HG03354 (cell line): ENCODE results near the gene EBF3.

Experiments used
- ATAC-seq: cut with Tn5 transposase; IDR thresholded peaks from one replicate; pipeline ENCODE4 v1.9.1; 2021; ENCODE audit warnings: mild to moderate bottlenecking; ENCODE audit not compliant: unreplicated experiment, poor library complexity, severe bottlenecking

EBF3 gene

DNA sequence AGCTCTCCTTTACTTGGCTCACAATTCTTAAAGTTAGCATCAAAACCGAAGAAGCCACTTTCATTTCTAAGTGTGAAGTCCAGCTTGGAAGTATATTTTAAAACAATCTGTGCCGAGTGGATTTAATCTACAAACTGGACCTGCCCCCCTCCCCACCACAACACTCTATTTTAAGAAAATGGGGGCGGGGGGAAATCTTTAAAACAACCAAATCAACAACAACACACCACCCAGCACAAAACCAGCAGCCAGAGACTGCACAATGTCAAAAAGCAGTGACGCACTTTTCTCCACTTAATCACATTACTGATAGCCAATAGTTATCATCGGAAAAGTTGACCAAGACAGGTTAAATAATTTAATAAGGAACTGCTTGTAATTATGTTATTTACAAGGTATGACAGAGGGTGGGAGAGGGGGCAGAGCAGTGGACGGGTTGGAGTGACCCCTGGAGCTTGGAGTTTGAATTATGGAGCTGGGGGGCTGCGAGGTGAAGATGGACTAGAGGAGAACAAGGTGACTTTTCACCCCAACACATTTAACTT lies 2.8 kb downstream of the EBF3 start:
- ATAC-seq: no peak

DNA sequence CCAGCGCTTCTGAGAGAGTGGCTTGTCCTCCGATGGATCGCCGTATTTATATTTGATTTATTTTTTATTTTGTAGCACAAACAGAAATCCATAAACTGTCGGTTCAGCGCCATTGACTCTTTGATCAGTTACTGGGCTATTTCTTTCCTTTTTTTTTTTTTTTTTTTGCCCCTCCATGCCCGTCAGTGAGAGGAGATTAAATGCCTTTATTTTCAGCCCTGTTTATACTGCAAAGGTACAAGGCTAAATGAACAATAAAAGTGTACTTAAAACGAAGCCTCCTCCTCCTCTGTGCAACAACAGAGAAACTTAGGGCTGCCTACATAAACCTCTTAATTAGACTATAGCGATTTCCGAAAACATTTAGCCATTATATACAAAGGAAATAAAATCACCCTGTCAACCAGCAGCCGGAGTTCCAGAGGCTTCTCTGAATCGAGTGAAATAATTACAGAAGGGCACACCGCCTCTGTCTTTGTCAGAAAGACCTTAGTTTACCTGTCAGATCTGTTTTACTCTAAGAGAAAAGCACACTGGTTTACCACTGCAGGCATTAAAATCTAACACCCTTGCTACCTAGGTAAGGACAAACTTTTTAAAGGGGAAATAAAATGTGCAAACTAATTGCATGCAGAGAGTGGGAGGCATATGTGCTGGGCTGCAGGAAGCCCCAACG lies 3.5 kb downstream of the EBF3 start:
- ATAC-seq: no peak

DNA sequence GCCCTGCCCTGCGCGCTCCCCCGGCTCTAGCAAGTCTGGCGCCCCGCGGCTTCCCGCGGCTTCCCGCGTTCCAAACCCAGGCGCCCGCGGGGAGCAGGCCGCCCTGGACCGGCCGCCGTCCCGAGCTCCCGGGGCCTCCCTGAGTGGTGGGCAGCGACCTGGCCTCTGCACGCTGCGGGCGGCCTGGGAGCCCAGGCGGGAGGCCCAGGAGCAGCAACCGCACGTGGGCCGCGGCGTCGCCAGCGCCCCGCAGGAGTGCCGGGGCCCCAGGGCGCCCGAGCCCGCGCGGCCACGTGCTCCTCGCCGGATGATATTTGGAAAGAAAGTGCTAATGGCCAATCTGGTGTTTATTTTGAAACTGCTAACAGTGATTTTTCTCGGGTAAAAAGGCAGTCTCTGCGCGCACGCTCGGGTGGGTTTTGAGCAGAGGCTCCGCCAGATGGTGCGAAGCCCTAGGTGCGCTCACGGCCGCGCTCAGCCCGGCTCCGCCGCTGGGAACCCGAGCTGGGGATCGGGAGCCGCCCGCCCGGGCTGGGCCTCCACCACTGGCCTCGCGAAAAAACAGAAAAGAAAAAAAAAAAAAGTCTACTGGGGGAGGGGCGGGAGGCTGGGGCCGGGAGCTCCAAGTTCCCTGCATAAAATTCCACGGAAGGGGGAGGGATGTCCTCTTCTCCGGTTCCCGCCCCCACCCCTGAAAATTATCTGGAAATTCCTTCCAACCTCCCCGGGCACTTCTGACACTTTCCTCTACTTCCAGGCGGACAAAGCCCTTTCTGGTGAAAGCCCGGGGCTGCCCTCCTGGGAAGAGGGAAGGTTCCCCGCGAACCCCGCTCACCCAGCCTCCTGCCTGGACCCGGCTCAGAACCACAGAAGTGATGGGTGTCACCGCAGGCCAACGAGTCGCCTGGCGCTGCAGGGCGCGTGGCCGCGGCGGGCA lies 4.3 kb downstream of the EBF3 start:
- no peak for ATAC-seq

DNA sequence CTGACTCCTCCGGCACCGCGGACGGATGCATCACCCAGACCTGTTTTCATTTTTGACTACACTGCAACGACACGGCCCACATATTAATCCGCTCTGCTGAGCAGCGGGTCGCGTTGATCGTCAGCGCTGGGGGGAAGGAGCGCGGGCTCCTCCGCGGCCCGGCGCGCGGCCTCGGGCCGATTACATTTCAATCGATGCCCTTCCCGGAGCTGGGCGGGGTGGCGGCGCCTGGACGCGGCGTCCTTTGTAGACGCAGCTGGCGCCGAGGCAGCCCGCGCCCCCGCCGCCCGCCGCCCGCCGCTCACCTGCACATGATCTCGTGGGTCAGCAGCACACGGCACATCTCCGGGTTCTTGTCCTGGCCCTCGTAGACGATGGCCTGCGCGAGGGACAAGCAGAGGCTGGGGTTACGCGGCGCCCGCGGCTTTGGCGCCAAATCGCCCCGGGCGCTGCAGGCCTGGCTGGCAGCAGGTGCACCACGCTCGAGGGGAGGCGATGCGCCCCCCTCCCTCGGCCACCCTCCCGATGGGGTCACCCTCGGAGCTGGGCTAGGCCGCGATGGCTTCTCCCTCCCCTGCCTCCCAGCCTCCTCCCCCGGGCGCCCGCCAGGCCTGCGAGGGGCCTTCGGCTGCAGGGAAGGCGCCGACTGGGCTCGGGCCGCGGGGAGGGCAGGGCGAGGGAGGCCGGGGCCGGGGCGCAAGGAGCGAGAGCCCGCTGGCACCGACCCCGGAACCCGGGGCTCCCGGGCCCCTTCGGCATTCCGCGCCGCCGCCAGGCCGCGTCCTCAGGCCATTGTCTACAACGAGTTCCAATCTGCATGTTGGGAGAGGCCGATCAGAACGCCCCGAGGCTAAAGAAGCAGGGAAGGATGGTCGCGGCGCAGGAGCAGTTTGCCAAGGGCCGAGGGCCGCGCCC lies 5.2 kb downstream of the EBF3 start:
- ATAC-seq: no peak

DNA sequence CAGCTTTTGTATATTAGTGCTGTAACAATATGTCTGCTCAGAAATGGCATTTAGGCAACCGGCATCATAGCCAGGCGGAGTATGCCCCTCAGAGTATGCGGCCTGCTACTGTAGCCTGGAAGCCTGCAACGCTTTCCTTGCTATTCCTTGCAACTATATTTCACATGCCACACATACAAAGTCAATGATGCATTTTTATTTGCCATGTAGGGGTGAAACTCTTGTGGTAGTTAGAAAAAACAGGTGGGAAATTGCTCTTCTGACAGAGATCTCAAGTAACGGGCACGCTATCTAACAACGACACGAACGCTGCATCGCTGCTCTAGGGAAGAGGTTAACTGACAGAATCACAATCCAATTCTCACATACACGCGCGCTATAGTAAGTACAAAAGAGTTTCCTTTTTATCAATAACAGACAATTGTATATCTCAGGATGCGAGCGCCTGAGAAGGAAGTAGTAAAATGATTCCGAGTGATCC lies 5.9 kb downstream of the EBF3 start:
- no peak for ATAC-seq

DNA sequence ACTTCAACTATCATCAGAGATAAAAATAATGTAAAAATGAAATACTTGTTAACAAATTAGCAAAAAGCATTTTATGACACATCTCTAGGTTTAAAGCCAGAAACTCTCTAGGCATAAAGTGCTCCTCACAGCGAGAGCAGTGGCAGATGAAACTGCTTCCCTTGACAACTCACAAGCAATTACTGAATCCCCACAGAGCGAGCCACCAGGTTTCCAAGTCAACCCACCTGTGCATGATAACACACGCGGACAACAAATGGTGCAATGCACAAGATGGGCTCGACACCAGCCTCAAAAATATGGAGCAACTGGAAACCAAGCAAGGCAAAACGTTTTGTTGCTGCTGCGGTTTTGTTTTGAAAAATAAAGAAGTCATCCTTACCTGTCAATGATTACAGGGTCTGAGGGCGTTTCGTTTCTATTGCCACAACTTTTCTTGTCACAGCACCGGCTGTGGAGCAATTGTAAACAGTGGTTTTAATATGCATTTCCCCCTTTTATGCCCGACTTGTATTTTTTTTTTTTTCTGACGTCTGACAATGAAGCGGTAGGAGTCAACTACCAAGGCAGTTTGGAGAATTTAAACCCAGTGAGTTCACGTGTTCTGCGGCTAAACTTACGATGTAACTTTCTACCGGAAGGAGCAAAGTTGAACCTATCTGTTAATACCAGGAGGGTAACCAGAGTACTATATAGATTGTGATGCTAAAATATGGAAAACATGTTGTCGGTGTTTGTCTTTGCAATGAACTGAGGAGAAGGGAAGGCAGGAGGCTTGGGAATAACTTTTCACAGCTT lies 7.0 kb downstream of the EBF3 start:
- no peak for ATAC-seq

DNA sequence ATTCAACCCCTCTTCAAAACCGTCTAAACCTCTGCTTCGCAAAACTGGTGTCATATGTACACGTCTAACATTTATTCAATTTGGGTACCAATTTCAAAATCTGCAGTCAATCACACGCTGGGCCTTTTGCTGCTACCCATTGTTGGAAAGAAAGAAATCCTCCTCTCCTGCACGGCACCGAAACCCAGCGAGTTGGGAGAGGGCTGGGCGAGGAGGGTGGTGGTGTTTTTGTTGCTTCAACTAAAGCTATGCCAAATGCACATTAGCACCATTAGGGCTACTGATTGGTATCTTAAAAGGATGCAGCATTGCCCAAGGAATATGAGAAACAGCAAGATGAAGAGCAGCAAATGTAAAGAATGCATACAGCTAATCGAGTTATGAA lies 7.8 kb downstream of the EBF3 start:
- ATAC-seq: no peak

DNA sequence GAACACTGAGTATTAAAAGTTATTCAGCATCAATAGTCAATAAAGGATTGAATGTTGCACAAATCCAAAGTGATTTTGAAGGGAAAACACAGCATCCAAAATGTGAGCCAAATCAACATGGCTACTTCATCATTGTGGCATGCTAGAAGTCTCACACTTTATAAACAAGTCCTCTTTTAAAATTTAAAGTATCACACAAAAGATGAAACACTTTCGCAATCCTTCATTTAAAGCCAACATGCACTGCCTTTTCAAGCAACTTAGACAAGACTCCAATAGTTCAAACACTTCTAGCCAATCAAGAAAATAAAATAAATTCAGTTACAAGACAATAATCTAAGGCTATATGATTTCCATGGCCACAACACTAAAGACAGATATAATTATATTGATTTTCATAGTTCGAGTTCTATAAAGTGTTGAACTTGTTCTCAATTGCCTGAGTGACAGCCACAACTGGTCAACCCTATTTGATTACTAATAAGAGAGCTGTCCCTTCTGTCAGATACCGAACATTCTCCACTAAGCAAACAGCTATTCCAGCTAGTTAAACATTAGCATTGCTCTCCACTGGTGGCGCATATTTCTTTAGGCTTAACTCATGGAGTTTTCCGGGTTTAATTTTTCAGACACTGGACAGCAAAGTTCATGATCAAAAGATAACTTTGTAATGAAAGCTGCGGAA lies 8.3 kb downstream of the EBF3 start:
- ATAC-seq: no peak

DNA sequence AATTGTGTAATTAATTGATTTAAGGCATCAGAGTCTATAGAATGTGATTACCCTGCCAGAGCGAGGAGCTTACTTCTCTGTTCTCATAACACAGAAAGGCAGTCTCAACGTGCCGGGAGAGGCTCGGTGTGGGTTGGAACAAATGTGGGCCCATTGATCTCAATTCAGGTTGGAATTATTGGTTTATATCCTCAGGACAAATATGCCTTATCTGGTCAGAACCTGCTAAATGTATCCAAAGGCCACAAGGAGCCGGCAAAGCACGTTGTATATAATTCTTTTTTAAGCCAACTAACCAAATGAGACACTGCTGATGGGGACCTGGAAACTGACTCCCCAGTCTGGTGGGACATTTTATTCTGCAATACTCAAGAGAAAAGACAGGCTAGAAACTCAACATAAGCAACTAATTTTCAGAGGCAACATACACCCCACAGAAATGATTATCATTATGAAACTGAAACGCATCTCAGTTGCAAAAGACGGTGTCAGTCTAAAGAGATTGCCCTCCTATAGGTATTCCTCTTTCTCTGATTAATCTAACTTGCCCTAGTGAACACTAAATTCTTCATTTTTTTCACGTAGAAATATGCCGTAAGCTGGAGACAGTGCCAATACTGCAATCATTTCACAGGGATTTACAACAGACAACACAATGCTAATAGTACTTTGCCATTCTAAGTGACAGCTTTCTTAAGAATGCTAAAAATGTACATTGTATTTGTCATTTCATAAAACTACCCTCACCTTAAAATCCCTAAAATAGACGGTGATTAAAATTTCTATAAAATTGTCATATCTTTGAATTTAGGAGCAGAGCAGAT lies 9.4 kb downstream of the EBF3 start:
- ATAC-seq: no peak

DNA sequence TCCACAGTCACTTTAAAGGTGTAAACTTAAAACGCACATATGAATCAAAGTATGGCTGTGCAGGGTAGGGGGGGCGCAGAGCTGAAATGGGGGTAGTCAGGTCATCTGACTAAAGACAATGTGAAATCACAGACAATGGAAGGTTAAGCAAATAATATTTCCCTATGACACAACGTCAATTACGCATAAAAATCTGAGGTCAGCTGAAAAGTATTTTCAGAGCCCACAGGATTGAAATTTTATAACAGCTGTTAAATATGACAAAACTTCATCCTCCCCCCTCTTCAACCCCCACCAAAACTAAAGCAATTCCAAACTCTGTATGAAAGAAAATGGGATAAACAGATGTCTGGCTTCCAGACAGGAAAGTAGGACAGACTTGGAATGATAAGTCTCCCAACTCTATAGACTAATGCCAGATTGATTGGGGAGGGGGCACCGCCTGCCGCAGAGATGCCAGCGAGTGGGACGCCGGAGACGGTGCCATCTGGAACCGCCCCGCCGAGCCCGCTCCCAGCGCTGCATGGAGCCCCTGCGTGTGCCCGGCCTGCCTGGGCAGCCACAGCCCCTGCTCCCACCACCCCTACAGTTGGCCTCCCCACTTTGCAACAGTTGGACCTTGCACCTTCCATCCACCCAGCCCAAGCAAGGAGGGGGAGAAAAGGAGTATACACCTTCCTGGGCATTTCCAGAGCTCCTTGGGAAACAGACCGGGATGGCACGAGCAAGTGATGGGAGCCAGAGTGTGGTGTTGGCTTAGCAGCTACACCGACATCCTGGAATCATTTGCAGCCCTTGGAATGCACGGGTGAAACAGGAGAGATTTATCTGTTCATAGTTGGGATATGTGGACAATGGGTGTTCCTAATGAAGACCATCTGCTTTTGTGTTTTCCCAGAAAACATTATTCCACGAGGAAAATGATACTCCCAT lies 10.7 kb downstream of the EBF3 start:
- no peak for ATAC-seq

DNA sequence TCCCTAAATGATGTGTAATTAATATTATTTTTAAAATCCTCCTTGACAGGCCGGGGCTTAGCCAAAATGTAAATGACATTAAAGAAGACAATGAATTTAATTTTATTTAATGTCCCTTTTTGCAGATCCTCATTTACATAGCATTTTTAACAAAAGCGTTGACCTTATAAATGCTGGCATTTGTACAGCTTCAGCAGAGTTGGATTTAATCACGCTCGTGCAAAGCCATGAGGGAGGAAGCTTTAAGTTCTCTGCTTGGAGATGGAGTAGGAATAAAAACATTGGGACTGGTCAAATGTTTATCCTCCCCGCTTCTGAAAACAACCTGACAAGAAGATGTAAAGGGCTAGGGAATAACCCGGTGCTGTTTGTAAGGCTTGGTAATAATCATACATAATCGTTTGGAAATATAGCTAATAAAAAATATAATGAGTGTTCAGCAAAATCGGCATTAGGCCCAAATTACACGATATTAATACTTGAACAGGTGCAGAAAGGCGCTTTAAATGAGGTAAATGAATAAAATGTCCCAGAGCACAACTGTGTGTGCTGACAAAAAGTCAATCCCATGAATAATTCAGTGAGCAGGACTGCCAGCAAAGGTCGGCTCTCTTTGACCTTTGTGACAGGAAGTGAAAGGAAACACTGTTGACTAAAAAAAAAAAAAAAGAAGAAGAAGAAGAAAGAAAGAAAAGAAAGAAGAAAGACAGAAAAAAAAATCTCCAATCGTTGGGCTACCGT lies 11.5 kb downstream of the EBF3 start:
- ATAC-seq: no peak

DNA sequence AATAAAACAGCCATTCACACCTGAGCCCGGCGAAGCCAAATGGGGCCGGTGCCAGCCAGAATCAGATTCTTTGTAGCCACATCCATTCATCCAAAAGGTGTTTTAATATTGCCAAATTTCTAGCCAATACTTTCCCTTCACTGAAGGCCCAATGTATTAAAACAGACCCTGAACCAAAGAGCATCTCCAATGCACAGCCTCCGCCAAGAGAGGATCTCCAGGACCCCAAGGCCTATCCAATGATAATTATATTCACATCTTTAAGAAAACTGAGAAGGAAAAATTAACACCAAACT lies 12.2 kb downstream of the EBF3 start:
- no peak for ATAC-seq

DNA sequence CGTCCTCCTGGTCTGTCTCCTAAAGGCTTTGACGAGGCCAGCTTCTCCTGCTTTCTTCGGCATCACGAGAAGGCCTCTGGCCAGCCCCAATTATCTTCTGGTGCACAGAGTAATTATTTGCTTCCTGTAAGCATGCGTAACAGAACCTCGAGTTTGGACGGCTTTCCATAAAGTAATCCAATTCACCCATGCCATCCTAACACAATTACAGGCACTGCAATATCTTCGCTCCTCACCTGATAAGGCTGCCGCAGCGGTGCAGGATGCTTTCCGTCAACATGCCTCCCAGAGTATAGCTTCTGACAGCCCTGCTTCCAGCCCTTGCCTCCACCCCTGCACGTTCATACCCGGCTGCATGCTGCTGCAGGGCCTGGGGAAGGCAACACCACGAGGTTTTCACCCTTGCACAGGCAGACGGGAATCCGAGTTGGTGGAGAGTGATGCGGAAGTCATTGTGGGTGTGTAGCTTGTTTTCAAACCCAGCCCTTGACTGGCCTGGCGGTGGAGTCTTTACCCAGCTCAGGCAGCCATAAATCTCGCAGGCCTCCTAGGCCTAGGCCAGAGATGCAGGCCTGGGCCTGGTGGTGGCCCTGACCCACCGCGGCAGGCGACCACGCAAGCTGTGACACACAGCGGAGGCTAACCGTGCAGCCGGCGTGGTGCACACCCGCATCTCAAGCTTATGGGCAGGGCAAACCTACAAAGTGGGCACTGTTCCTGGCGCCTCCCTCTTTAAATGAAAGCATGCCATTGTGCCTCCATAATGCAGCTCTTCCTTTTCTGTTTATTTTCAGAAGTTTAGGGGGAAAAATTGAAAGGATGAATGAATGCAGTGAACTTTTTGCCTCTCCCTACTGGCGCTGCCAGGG lies 12.7 kb downstream of the EBF3 start:
- no peak for ATAC-seq

DNA sequence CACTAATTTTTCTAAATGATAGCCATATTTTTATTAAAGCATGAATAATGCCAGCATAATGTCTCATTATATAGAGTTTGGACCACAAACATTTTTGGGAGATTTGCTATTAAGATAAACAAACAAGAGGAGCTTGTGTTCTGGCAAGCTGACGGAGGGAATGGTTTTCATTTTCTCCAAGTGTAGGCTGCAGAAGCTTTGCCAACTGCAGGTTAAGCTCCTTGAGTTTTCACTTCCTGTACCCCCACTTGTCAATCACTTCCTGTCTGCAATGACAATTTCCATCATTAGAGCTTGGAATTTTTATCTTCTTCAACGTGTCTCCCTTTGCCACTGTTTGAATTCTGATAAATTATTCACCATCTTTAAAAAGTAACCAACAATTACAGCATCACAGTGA lies 13.4 kb downstream of the EBF3 start:
- no peak for ATAC-seq

DNA sequence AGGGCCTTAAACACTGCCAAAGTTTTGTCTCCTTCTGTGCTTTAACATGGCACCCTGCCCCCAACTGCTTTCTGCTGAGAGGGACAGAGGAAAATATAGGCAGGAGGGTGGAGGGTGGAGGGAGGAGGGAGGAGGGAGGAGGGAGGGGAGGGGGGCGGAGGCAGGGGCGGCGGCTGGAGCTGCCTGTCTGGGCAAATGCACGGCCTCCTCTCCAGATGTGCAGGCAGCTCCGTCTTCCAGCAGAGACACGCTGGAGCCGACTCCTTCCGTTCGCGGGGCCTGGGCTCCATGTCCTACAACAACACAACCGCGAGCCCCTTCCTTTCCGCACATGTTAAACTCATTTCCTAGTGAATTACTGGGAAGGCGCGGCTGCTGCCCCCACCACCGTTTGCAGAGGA lies 14.2 kb downstream of the EBF3 start:
- ATAC-seq: no peak
